SIG-M5 (cell line): ENCODE results near the gene TBX1.
"Not testable (repeated sequence)": the region's sequence is repeated elsewhere in the genome, so short reads cannot be mapped to it uniquely, and the experiment has no call there.

Source experiments
- DNase-seq: peaks from one replicate; lab custom pipeline; 2025; lab: John Stamatoyannopoulos, UW

Gene TBX1

DNA sequence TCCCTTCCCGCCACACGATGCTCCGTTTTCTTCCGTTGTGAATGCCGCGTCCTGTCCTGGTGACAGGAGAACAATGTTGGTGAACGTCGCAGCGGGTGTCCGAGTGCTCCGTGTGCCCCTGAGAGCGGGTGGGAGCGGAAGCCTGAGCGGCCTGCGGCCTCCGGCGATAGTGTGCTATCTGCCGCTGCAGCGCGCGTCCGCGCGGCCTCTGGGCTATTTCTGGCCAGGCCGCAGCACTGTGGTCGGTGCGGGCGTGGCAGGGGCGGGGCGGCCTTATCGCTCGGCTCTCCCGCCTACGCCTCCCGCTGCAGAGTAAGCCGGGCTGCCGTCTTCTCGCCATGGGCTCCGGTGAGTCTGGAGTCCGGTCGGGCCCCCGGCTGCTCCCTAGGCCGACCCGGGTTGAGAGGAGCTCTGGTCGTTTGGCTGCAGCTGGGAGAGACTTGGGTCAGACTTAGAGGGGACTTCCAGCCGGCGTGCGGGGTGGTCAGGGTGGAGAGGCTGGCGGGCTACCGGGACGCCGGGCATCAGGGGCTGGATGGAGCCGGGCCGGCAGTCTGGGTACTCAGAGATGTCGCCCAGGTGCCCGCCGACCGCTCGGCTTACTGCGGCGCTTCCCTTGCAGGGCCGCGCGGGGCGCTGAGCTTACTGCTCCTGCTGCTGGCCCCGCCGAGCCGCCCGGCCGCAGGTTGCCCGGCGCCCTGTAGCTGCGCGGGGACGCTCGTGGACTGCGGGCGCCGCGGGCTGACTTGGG is 37.2 kb upstream of the TBX1 start, which contains the start of gene GP1BB:
TSS of gene GP1BB (plus strand) at position 308 of the 751 bp plus-strand sequence. CDS start at position 339, 31 bp downstream.
- no peak for DNase-seq

DNA sequence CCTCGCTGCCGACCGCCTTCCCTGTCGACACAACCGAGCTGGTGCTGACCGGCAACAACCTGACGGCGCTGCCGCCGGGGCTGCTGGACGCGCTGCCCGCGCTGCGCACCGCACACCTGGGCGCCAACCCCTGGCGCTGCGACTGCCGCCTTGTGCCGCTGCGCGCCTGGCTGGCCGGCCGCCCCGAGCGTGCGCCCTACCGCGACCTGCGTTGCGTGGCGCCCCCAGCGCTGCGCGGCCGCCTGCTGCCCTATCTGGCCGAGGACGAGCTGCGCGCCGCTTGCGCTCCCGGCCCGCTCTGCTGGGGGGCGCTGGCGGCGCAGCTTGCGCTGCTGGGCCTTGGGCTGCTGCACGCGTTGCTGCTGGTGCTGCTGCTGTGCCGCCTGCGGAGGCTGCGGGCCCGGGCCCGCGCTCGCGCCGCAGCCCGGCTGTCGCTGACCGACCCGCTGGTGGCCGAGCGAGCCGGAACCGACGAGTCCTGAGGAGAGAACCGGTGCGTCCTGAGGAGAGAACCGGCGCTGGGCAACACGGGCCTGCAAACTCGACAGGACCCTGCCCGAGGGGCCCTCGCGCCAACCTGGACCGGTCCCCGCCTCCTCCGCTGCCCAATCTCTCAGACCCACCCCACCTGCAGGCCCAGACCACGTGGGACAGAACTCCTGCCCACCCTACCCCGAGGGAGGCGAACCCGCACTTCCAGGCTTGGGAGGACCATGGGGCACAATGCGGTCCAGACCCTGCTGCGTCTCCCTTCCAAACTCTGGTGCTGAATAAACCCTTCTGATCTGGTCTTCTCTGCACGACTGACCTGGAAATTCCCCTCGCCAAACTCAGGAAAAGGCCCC is 36.4 kb upstream of the TBX1 start:
- DNase-seq: no peak

DNA sequence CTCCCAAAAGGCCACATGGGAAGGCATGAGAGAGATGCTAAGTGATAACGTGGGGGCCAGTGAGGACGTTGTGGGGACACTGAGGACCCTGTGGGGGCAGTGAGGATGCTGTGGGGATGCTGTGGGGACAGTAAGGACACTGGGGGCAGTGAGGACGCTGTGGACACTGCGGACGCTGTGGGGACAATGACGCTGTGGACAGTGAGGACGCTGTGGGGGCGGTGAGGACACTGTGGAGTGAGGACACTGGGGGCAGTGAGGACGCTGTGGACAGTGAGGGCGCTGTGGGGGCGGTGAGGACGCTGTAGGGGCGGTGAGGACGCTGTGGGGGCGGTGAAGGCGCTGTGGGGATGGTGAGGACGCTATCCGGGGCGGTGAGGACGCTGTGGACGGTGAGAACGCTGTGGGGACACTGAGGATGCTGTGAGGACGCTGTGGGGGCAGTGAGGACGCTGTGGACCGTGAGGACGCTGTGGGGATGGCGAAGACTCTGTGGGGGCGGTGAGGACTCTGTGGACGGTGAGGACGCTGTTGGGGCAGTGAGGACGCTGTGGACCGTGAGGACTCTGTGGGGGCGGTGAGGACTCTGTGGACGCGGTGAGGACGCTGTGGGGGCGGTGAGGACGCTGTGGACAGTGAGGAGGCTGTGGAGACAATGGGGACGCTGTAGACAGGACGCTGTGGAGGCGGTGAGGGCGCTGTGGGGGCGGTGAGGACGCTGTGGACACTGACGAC is 35.5 kb upstream of the TBX1 start:
- DNase-seq: no peak

DNA sequence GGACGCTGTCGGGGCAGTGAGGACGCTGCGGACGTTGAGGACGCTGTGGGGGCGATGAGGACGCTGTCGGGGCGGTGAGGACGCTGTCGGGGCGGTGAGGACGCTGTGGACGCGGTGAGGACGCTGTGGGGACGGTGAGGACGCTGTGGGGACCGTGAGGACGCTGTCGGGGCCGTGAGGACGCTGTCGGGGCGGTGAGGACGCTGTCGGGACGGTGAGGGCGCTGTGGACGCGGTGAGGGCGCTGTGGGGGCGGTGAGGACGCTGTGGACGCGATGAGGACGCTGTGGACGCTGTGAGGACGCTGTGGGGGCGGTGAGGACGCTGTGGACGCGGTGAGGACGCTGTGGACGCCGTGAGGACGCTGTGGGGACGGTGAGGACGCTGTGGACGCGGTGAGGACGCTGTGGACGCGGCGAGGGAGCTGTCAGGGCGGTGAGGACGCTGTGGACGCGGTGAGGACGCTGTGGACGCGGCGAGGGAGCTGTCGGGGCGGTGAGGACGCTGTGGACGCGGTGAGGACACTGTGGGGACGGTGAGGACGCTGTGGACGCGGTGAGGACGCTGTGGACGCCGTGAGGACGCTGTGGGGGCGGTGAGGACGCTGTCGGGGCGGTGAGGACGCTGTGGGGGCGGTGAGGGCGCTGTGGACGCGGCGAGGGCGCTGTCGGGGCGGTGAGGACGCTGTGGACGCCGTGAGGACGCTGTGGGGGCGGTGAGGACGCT is 34.4 kb upstream of the TBX1 start:
- not testable (repeated sequence) for DNase-seq

DNA sequence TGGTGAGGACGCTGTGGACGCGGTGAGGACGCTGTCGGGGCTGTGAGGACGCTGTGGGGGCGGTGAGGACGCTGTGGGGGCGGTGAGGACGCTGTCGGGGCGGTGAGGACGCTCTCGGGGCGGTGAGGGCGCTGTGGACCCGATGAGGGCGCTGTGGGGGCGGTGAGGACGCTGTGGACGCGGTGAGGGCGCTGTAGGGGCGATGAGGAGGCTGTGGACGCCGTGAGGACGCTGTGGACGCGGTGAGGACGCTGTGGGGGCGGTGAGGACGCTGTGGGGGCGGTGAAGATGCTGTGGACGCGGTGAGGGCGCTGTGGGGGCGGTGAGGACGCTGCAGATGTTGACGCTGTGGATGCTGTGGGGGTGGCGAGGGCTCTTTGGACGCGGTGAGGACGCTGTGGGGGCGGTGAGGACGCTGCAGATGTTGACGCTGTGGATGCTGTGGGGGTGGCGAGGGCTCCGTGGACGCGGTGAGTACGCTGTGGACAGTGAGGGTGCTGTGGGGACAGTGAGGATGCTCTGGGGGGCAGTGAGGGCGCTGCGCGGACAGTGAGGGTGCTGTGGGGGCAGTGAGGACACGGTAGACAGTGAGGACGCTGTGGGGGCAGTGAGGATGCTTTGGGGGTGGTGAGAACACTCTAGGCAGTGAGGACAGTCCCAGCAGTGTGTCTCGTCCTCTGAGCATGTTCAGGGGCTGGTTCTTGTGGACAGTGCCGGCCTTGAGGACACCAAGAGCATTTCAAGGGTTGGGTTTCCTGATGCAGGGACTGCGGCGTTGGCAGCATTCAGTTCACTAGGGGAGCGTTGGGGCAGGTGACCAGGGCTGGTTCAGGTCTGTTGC is 33.0 kb upstream of the TBX1 start:
- DNase-seq: no peak

DNA sequence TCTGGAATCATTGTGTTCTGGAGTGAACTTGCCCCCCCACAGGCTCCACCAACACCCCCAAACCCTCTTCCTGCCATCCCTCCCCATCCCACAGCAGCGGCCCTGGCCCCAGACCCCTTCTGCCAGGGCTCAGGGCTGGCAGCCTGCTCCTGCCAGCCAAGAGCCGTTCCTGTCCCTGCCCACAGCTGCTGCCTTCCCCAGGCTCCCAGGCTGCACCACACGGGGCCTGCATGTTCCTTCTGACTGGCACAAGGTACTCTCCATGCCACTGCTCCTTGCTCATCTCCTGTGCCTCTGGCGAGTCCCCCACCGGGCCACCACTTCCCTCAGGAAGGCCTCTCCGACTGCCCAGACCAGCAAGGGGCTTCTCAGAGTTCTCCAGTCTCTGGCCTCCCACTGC is 32.3 kb upstream of the TBX1 start:
- no peak for DNase-seq

DNA sequence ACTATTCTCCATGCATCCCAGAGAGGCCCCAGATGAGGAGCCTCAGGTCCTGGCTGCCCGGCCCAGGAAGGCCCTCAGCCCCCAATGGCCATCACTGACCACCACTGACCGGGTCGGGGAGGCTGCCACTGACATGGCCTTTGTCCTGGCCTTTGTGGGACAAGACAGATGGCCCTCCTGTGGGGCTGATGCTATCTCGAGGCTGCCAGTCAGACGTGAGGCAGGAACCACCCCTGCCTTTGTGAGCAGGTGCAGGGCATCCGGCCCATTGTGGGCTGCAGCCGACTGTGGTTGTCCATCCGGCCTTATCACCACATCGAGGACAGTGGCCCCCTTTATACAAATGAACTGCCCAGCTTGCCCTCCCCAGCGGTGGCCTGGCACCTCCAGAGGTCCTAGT is 31.7 kb upstream of the TBX1 start:
- DNase-seq: no peak

DNA sequence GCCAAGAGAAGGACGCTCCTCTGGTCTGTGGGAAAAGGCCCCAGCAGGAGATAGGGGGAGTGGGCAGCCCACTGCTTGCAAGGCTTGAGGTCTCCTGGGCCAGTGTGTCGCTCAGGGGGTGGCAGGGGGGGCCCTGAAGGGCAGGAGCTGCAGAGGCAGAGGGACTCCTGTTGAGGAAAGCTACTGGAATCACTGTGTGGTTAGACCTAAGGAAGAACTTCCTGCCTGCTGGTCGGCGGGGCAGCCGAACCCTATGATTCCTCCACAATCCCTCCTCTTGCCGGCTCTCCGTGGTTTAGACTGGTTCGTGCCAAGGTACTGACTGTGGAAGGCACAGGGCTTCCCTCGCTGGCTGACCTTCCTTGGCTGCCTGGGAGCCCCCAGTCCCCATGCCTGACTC is 31.1 kb upstream of the TBX1 start:
- DNase-seq: no peak

DNA sequence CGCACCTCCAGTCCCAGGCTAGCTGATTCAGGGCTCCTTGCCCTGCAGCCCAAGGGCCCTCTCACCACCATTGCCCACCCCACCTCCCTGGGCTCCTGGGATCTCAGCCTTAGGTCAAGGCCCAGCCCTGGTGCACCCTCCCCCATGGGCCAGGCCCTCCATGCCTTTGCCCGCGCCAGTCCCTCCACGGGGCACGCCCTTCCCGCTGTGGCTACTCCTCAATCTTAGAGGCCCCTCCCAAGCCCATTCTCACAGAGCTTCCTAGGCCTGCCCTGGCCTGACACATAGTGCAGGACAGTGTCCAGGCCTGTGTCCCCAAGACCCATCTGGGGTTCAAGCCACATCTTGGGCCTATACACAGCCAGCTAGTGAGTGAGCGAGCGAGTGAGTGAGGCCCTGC is 30.4 kb upstream of the TBX1 start:
- no peak for DNase-seq

DNA sequence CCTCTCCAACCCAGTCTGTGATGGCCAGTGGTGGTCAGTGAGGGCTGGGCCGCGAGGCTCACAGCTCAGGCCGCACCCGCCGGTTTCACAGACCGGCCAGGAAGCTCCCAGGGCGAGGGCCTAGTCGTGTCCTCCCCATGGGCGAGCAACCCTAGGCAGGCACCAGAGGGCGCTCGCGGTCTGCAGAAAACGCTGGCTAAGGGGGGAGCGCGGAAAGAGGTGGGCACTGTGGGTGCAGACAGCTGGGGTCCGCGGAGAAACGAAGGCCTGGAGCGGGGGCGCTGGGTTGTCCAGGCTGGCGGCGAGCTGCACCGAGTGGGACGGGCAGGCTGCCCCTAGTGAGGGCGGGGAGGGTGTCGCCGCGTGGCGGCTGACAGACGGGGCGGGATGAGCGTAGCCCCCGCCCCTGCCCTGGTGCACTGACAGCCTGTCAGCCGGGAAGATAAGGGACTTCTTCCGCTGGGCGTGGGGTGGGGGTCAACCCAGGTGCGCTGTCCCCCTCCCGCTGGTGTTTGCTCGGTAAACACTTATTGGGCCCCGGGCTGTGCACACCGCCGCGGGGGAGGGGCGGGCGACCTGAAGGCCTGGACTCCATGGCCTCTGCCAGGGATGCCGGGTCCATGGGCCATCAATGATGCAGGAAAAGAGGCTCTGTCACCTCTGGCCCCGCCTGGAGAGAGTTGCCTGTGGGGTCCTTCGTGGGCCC is 29.8 kb upstream of the TBX1 start:
- no peak for DNase-seq

DNA sequence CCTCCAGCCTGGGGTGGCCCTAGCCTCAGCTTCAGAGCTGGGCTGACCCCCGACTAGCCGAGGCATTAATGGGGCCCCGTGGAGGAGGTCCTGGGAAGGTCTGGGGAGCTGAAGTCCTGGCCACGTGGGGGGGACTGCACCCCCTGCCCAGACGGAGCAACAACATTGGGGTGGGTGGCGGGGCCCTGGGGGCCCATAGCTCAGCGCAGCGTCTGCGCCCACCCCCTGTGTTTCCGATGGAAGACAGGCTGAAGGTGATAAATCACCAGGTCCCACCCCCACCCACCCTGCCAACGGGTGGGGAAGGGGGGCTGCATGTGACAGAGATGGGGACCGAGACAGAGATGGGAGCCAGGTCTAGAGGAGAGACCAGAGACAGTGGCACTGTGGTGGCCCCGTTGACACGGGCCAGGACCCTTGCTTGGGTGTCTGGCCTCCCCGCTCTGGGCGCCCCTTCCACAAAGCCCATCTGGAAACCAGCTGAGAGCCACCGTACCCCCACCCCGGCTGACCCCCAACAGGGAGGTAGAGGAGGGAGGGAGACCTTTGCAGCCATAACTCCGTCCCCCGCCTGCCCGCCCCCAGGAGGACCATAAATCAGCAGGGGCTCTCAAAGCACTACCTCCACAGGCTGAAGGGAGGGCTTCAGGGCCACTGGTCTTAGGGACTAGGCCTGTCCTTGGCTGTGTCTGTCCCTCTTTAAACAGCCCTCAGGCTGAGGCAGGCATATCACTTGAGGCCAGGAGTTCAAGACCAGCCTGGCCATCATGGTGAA is 29.0 kb upstream of the TBX1 start:
- no peak for DNase-seq

DNA sequence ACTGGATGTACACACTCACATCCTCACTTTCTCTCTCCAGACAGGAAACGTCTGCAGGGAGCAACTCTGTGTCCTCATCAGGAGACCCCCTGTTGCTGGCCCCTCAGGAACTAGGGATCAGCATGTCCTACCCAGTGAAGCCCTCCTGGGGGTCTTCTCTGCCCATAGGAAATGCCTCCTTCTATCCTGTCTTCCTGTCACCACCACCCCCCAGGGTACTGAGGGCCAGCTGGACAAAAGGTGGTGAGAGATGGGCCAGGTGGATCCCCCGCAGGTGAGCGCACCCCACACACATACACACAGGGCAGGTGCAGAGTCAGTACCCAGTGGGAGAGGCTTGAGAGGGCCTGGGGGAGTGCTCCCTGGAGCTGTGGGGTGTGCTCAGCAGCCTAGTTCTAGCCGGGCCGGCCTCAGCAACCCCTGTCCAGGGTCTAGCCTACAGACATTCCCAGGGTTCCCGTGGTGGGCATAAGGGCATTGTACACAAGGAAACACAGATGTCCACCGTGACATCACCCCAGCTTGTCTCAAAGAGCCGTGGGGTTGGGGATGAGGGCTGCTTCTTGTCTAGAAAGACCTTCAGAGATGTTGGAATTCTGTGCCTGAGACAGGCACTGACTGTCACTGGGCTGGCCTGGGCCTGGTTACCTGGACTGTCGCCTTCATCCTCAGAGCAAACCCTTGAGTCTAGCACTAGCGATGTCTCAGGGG is 28.0 kb upstream of the TBX1 start:
- no peak for DNase-seq

DNA sequence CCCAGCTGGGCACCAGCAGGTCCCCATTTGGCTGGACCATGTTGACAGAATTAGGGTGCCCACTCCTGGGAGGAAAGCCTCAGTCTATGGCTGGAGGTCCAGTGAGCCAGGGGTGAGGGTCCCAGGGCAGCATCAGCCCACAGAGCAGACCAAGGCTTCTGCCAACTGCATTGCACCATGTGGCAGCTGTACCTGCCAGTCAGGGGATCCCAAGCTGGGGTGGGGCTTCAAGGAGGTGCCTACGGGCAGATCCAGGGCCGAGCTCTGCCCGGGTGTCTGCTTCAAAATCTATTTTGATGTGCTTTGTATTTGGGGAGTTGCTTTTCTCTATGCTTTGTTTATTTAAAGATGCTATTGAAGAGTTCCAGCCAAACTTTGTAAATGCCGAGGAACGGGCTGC is 26.8 kb upstream of the TBX1 start:
- DNase-seq: no peak

DNA sequence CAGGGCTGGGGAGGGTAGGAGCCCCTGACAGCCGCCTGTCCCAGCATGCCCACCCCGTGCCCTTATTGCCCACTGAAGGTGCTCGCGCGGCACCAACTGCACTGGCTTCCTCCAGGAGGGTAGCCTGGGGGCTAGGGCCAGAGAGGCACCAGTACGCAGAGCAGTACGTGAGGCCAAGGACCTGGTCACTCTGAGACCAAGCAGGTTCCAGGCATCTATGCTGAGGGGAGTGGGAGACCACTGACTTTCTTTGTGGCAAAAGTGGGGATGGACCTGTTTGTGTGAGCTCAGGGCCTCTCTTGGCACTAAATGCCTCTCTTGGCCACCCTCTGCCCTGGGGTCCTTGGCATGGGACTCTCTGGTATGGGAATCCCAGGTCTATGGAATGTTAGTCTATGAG is 26.4 kb upstream of the TBX1 start:
- no peak for DNase-seq

DNA sequence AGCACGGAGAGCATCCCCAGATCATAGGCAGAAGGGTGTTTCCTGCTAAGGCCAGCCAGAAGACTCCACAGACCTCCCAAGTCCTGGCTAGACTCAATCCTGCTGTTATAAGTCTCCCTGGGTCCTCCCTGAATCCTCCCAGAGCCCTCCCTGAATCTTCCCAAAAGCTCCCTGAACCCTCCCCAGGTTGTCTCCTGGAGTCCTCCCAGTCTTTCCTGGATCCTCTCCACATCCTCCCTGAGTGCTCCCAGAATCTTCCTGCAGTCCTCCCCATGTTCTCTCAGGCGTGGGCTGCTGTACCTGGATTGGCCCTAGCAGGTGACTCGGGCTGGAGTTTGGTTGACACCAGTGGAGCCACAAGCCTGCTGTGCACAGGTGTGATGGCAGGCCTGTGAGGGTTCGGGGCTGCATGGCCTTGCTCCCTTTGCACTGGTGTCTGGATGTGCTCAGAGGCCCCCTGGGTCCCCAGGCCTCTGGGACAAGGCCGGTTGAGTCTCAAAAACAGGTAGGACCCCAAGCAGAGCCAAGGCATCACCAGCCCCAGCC is 25.7 kb upstream of the TBX1 start:
- no peak for DNase-seq

DNA sequence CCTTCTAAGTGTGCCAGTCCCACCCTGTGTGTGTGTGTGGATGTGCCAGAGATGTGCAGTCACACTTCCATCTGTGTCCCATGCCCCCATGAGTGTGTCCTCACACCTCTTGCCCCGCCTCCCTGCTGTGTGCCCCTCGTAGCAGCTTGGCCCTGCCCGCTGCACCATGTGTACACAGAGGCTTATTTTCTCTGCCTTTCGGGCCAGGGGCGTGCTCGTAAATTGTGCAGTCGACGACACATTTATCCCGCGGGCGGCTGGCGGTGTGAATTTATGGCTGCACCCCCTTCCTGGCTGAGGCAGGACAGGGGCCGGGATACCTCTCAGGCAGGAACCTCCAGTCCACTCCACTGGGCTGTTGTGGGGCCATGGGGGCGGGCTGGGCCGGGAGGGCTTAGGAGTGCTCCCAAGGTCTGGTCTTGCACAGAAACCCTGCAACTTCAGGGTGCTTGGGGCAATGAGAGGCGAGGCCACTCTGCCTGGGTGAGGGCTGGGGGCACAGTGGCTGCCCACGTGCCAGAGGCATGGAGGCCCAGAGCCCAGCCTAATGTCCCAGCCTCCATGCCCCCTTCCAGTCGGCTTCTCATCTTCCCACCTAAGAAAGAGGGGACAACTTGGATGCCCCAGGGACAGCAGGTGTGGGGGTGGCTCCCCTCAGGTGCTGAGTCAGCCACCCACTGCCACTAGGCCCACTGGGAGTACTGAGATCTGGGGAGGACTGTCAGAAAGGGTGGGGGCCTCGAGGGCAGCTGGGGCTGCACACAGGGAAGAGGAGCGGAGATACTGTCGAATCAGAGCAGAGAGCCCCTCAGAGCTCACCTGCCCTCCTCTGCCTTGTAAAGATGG is 24.7 kb upstream of the TBX1 start:
- DNase-seq: no peak

DNA sequence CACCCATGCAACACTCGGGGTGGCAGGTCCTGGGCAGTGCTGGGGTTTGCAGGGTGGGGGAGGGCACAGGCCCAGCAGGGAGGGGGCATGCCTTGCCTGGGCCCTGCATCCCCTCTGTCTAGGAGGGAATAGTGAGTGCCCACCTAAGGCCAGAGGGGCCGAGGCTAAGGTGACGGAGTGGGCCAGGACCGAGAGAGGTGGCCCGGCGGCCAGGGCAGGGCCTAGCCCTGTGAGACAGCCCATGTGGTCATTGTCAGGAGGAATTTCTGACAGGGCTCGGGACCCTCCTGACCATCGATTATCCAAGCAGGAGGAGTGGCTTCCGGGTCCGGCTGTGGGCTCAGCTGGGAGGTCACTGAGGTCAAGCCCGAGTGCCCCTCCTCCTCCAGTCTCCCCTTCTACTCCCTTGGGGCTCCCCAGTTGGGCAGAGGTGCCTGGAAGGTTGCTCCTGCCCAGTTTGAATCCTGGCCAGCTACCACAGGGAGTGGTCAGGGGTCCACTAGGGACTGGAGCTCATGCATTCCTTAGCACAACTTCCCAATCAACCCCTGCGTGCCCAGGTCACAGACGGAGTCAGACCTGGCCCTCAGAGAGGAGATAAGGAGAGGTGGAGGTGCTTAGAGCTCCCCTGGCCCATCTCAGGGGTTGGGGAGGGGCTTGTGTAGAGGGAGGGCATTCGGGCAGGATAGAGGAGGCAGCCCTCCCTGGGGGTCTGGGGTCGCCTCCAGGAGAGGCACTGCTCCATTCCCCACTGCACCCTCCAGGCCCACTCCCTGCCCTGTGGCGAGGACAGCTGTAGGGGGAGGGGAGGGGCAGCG is 22.5 kb upstream of the TBX1 start:
- DNase-seq: no peak
